ENCODE measurements around the gene RFNG.

RFNG gene

GRCh38 chr17:81999976-82000802, 51.4 kb downstream of the RFNG start:
- no peak for DNase-seq (ENCODE audit: low read depth in 3 of 3)

GRCh38 chr17:81999587-81999975, 52.0 kb downstream of the RFNG start:
- no peak for DNase-seq (ENCODE audit: low read depth in 3 of 3)

- no peak for DNase-seq (ENCODE audit: low read depth in 3 of 3)
Observed at GRCh38 chr17:81998691-81999438, 52.7 kb downstream of the RFNG start.

- no peak for DNase-seq (ENCODE audit: low read depth in 3 of 3)
Observed at GRCh38 chr17:81998212-81998611, 53.4 kb downstream of the RFNG start.

Measured in stimulated activated CD4-positive, alpha-beta T cell treated with anti-CD3 and anti-CD28 coated beads, TNF-alpha, amount 100 ng/mL, for 48 hours (primary cell).